ENCODE results near the gene MTG2. TPM values are rescaled to one million over a fixed set of nuclear protein-coding genes. Genes with fewer than 3 reads are reported as not detected.
A peak's percentile ranks its signal among the peaks of the same experiment; 100 is the strongest.

The MTG2 gene
- total and polyA plus RNA-seq, 2 of the 8 experiments (the other 6 are each of a cell fraction or from before 2014, with no cell fraction given), result 14.4 to 22.8 TPM

- ChIA-PET CTCF (ENCODE audit: partially characterized antibody) (interaction anchor here (0.7 to 1.8 kb wide), 4 partner anchors 9 to 111 kb away, joined by 3 to 5 read pairs (median 3); no protein-coding TSS in a partner anchor), POLR2A (ENCODE audit: partially characterized antibody) (interaction anchor here (0.8 to 2.6 kb wide), 3 partner anchors 8 to 170 kb away, joined by 3 to 7 read pairs (median 3); no protein-coding TSS in a partner anchor)
- H3K4ac ChIP-seq (replicated peaks; ENCODE audit: insufficient read length, low read depth, low read length), result no peak overlapping the region
- H3K23me2 ChIP-seq (ENCODE audit: low read depth, low read length), result peaks cover 2% of the 10 kb centered on the region; the same call in 1 of the 2 replicates
- H2BK5ac ChIP-seq (ENCODE audit: low read depth, low read length), result no peak overlapping the region
- no peak overlapping the region for H3K9ac ChIP-seq (replicated peaks in 1 of 4; ENCODE audit: extremely low read depth in 1 of 4, low read depth in 3 of 4, low read length in 3 of 4)
- no peak for FAIRE-seq
- H4K91ac ChIP-seq (replicated peaks; ENCODE audit: insufficient read length, low read length), result no peak overlapping the region
- peak overlapping the region; percentile 15 for H3K27ac ChIP-seq (ENCODE audit: low read depth, low read length)
- H2BK12ac ChIP-seq (ENCODE audit: low read depth, low read length), result peak overlapping the region; percentile 39; the same call in 1 of the 2 replicates
- peaks cover 5 to 6% of the 10 kb centered on the region in 2 experiments for H4K20me1 ChIP-seq (replicated peaks in 1 of 2; ENCODE audit: control insufficient read depth in 1 of 2, insufficient read depth in 2 of 2, low read length in 2 of 2)
- no peak overlapping the region for H2AFZ ChIP-seq (ENCODE audit: low read length)
- H3K36me3 ChIP-seq (ENCODE audit: control insufficient read depth in 2 of 4, insufficient read depth in 4 of 4, low read length in 3 of 4), result no peaks in the 10 kb centered on the region
- H3K56ac ChIP-seq (replicated peaks; ENCODE audit: insufficient read length, low read depth, low read length), result no peak overlapping the region
- no peak overlapping the region; the same call in 1 of the 2 replicates for H4K8ac ChIP-seq (ENCODE audit: extremely low read depth, insufficient read depth, low read length)
- no peak overlapping the region for H3K4me3 ChIP-seq (ENCODE audit: extremely low read depth in 1 of 4, insufficient read depth in 2 of 4, low read depth in 3 of 4, low read length in 4 of 4)
- no peak overlapping the region for H4K5ac ChIP-seq (ENCODE audit: insufficient read length, low read depth, low read length)
- TF ChIP-seq NANOG (IDR thresholded peaks at IDR 0.05; ENCODE audit: insufficient read depth, low read depth, low read length, poor library complexity, severe bottlenecking), result no peak
- no peak for TF ChIP-seq CBX5 (IDR thresholded peaks at IDR 0.05; ENCODE audit: low read depth, low read length)
- H3K23ac ChIP-seq (ENCODE audit: insufficient read length), result no peak overlapping the region
- H2BK120ac ChIP-seq (replicated peaks; ENCODE audit: low read depth, low read length), result no peak overlapping the region
- peaks cover 0 to 2% of the 10 kb centered on the region in 2 experiments; a peak in 1 of 4 replicates for H3K9me3 ChIP-seq (ENCODE audit: insufficient read depth in 2 of 2, low read depth in 1 of 2, low read length in 1 of 2)
- H3K14ac ChIP-seq (ENCODE audit: insufficient read length), result no peak overlapping the region
- peaks cover 10% of the 10 kb centered on the region; the same call in 1 of the 2 replicates for H3K79me1 ChIP-seq (ENCODE audit: low read depth, low read length)
- H3K4me2 ChIP-seq (ENCODE audit: insufficient read depth in 1 of 2, low read depth in 2 of 2, low read length in 2 of 2), result no peak overlapping the region
- H3K4me1 ChIP-seq (replicated peaks in 1 of 4; ENCODE audit: control insufficient read depth in 3 of 4, insufficient read depth in 4 of 4, low read length in 3 of 4), result peaks cover 0 to 9% (median 6%) of the 10 kb centered on the region in 4 experiments; a peak in 5 of 7 replicates
- no peak overlapping the region for H2AK5ac ChIP-seq (ENCODE audit: low read depth, low read length)
- peaks cover 6 to 23% of the 10 kb centered on the region in 2 experiments; a peak in 3 of 4 replicates for H3K79me2 ChIP-seq (ENCODE audit: control insufficient read depth in 1 of 2, insufficient read depth in 2 of 2, low read length in 2 of 2)
- H2BK15ac ChIP-seq (ENCODE audit: low read length), result no peak overlapping the region
- no peak for DNase-seq (ENCODE audit: low read depth in 1 of 2, low spot score in 2 of 2)
- WGBS, 2 experiments (ENCODE audit: extremely low coverage in 1 of 2, insufficient coverage in 1 of 2, insufficient read length in 1 of 2, insufficient replicate concordance in 2 of 2, low coverage in 1 of 2, low lambda C conversion rate in 2 of 2, missing lambda C conversion rate in 1 of 2), result 82% methylated on average over 6 of the region's 6 CpGs; no CpG with 5 or more reads in 1 of the 2 experiments
- H3K18ac ChIP-seq (ENCODE audit: extremely low read depth, low read length), result no peak overlapping the region
- 0 out of 2 replicates have a peak overlapping the region, but pooled peaks have one; percentile 48 for H2BK20ac ChIP-seq (ENCODE audit: low read length)
- H3K27me3 ChIP-seq (replicated peaks in 1 of 4; ENCODE audit: control insufficient read depth in 3 of 4, extremely low read depth in 1 of 4, insufficient read depth in 3 of 4, low read length in 3 of 4), result 0 out of 7 replicates have a peak, but pooled peaks cover 0 to 3% (median 0%) of the 10 kb centered on the region in 4 experiments
These were observed 53.4 kb downstream of the MTG2 start for GRCh38 chr20:62236200-62236599.
